Medulla oblongata (tissue), 1 donor: ENCODE measurements around the gene TTC13.
"Not testable (repeated sequence)": the region's sequence is repeated elsewhere in the genome, so short reads cannot be mapped to it uniquely, and the experiment has no call there.

ENCODE experiments used
- DNase-seq: peaks from one replicate; pipeline ENCODE4 v3.0.0-alpha.2; 2015; ENCODE audit errors: extremely low spot score

Gene TTC13

GRCh38 chr1:230987448-230987847, 8.8 kb upstream of the TTC13 start:
- no peak for DNase-seq

GRCh38 chr1:230986976-230987375, 8.3 kb upstream of the TTC13 start:
- DNase-seq = peak; percentile 54

GRCh38 chr1:230985711-230986110, 7.0 kb upstream of the TTC13 start:
- no peak for DNase-seq

- not testable (repeated sequence) for DNase-seq
These were observed 6.2 kb upstream of the TTC13 start for GRCh38 chr1:230984622-230985515.

GRCh38 chr1:230983811-230984210, 5.2 kb upstream of the TTC13 start:
- no peak for DNase-seq

GRCh38 chr1:230982696-230983095, 4.0 kb upstream of the TTC13 start:
- no peak for DNase-seq

GRCh38 chr1:230979952-230980351, 1.3 kb upstream of the TTC13 start:
- DNase-seq = no peak

- no peak for DNase-seq
These were observed 692 bp upstream of the TTC13 start for GRCh38 chr1:230979389-230979716.

- peak; percentile 41 for DNase-seq
These were observed 735 bp downstream of the TTC13 start for GRCh38 chr1:230977761-230978490.

- DNase-seq = peak; percentile 48
These were observed 1.6 kb downstream of the TTC13 start for GRCh38 chr1:230976825-230977747.

GRCh38 chr1:230976360-230976759, 2.3 kb downstream of the TTC13 start:
- no peak for DNase-seq

GRCh38 chr1:230975636-230976035, 3.0 kb downstream of the TTC13 start:
- DNase-seq = no peak

- peak; percentile 27 for DNase-seq
These were observed 5.8 kb downstream of the TTC13 start for GRCh38 chr1:230972855-230973271.

GRCh38 chr1:230971771-230972170, 6.9 kb downstream of the TTC13 start:
- DNase-seq = no peak

- no peak for DNase-seq
These were observed 8.2 kb downstream of the TTC13 start for GRCh38 chr1:230970432-230970831.

- DNase-seq = no peak
These were observed 12.2 kb downstream of the TTC13 start for GRCh38 chr1:230966358-230966873.

- DNase-seq = no peak
These were observed 13.1 kb downstream of the TTC13 start for GRCh38 chr1:230965535-230965934.

- DNase-seq = no peak
These were observed 13.8 kb downstream of the TTC13 start for GRCh38 chr1:230964896-230965295.

- DNase-seq = no peak
These were observed 20.3 kb downstream of the TTC13 start for GRCh38 chr1:230958370-230958769.

GRCh38 chr1:230957580-230957989, 21.1 kb downstream of the TTC13 start:
- DNase-seq = no peak

GRCh38 chr1:230950404-230950803, 28.3 kb downstream of the TTC13 start:
- DNase-seq = no peak

- DNase-seq = no peak
These were observed 29.8 kb downstream of the TTC13 start for GRCh38 chr1:230948903-230949302.
